K562 (cell line): Measurements from ENCODE around the gene HSD3B7. TPM values are rescaled to one million over a fixed set of nuclear protein-coding genes. Genes with fewer than 3 reads are reported as not detected.
A peak's percentile ranks its signal among the peaks of the same experiment; 100 is the strongest.

ENCODE experiments used
- BCOR ChIP-seq: fragments of 450-650 bp; IDR thresholded peaks from 2 replicates; pipeline ENCODE4 v1.6.1; 2016
- CREB3L1 ChIP-seq: fragments of 450-650 bp; IDR thresholded peaks from 2 replicates; pipeline ENCODE4 v1.6.1; 2014; ENCODE audit warnings: low read depth, mild to moderate bottlenecking, moderate library complexity, borderline replicate concordance
- HLTF ChIP-seq: fragments of 450-650 bp; IDR thresholded peaks from 2 replicates; pipeline ENCODE4 v1.6.1; 2016
- NFE2L1 ChIP-seq: fragments of 450-650 bp; IDR thresholded peaks from 2 replicates; pipeline ENCODE4 v1.6.1; 2016; ENCODE audit warnings: missing genetic modification characterization, low read depth, mild to moderate bottlenecking, missing compliant biosample characterization, moderate library complexity, borderline replicate concordance
- NR2C2 ChIP-seq, 2 experiments: fragments of 200-800 bp in 1 of 2; sonication (Bioruptor generic) in 1 of 2; sonication (generic) in 1 of 2; formaldehyde crosslinking in 1 of 2; IDR thresholded peaks; 2 replicates each; pipeline versions ENCODE4 v1.6.1 to v1.8.0; 2016 to 2022; ENCODE audit warnings: mild to moderate bottlenecking in 1 of 2, missing compliant biosample characterization in 1 of 2, missing genetic modification characterization in 1 of 2, missing genetic modification reagents in 1 of 2
- POLR2AphosphoS5 ChIP-seq: IDR thresholded peaks from 2 replicates; pipeline ENCODE4 v1.6.1; 2011; ENCODE audit warnings: mild to moderate bottlenecking, low read depth, low read length, moderate library complexity; ENCODE audit not compliant: control insufficient read depth, insufficient read depth
- RBM14 ChIP-seq: fragments of 200-400 bp; formaldehyde crosslinking; IDR thresholded peaks from 2 replicates; pipeline ENCODE4 v1.6.1; 2018; ENCODE audit warnings: low read depth, mild to moderate bottlenecking, low read length, moderate library complexity, borderline replicate concordance; ENCODE audit not compliant: insufficient read depth
- SIN3B ChIP-seq: fragments of 450-650 bp; IDR thresholded peaks from 2 replicates; pipeline ENCODE4 v1.6.1; 2017; ENCODE audit warnings: low read depth, mild to moderate bottlenecking, moderate library complexity
- TAF1 ChIP-seq: IDR thresholded peaks from 2 replicates; pipeline ENCODE4 v1.6.1; 2011; ENCODE audit warnings: mild to moderate bottlenecking, low read length, moderate library complexity; ENCODE audit not compliant: insufficient read depth, control insufficient read depth, severe bottlenecking; ENCODE audit errors: extremely low read depth
- ZNF165 ChIP-seq: fragments of 250-450 bp; sonication (Bioruptor Pico); IDR thresholded peaks from 2 replicates; pipeline ENCODE4 v1.4.0; 2020; ENCODE audit warnings: borderline replicate concordance
- ZNF354B ChIP-seq: fragments of 250-450 bp; sonication (Bioruptor Pico); IDR thresholded peaks from 2 replicates; pipeline ENCODE4 v1.4.0; 2020
- ZNF561 ChIP-seq: fragments of 450-650 bp; formaldehyde crosslinking; conservative IDR thresholded peaks from 2 replicates; pipeline ENCODE4 v1.4.0; 2020; ENCODE audit warnings: mild to moderate bottlenecking, moderate library complexity
- ZNF589 ChIP-seq: fragments of 200-800 bp; sonication (Bioruptor generic); IDR thresholded peaks from 2 replicates; pipeline ENCODE4 v1.6.1; 2016; ENCODE audit warnings: low read depth, missing genetic modification characterization, missing compliant biosample characterization
- polyA plus RNA-seq, 8 experiments: library from polyadenylated mRNA; depleted of rRNA in 4 of 8; stranded (reverse) in 5 of 8; unstranded in 3 of 8; fragments of >200 nt; fragmentation: Nextera tagmentation in 2 of 8; fragmentation: Illumina TruSeq in 1 of 8; extraction: Ambion mirVana in 2 of 8; extraction: Trizol in 1 of 8; gene quantifications; 2 replicates each; pipeline versions ENCODE4 v1.2.1 to v1.2.3, GENCODE V29; 2011 to 2014; ENCODE audit warnings: inconsistent platforms in 1 of 8, missing spikeins in 1 of 8
- total RNA-seq, 7 experiments: library from RNA; depleted of rRNA in 6 of 7; stranded (reverse); fragments of >200 nt in 6 of 7; fragmentation: Illumina TruSeq in 2 of 7; extraction: Trizol in 2 of 7; gene quantifications; 2 replicates each; pipeline versions ENCODE4 v1.2.1 to v1.2.3, GENCODE V29; 2011 to 2021; ENCODE audit warnings: low replicate concordance in 1 of 7
- TF ChIP-seq, protein P1 (sequence below): fragments of 450-650 bp; IDR thresholded peaks from 2 replicates; pipeline ENCODE4 v1.6.1; 2017; ENCODE audit warnings: antibody characterized with exemption, mild to moderate bottlenecking
- TF ChIP-seq, protein P2 (sequence below): sonication (generic); formaldehyde crosslinking; IDR thresholded peaks from 2 replicates; pipeline ENCODE4 v1.8.0; 2022; ENCODE audit warnings: mild to moderate bottlenecking, missing genetic modification reagents

HSD3B7 gene
- total and polyA plus RNA-seq, 9 of the 15 experiments (the other 6 are each of a cell fraction or from before 2014, with no cell fraction given), result 5.4 to 49.1 (median 23.0) TPM

- TF ChIP-seq, protein P1, sequence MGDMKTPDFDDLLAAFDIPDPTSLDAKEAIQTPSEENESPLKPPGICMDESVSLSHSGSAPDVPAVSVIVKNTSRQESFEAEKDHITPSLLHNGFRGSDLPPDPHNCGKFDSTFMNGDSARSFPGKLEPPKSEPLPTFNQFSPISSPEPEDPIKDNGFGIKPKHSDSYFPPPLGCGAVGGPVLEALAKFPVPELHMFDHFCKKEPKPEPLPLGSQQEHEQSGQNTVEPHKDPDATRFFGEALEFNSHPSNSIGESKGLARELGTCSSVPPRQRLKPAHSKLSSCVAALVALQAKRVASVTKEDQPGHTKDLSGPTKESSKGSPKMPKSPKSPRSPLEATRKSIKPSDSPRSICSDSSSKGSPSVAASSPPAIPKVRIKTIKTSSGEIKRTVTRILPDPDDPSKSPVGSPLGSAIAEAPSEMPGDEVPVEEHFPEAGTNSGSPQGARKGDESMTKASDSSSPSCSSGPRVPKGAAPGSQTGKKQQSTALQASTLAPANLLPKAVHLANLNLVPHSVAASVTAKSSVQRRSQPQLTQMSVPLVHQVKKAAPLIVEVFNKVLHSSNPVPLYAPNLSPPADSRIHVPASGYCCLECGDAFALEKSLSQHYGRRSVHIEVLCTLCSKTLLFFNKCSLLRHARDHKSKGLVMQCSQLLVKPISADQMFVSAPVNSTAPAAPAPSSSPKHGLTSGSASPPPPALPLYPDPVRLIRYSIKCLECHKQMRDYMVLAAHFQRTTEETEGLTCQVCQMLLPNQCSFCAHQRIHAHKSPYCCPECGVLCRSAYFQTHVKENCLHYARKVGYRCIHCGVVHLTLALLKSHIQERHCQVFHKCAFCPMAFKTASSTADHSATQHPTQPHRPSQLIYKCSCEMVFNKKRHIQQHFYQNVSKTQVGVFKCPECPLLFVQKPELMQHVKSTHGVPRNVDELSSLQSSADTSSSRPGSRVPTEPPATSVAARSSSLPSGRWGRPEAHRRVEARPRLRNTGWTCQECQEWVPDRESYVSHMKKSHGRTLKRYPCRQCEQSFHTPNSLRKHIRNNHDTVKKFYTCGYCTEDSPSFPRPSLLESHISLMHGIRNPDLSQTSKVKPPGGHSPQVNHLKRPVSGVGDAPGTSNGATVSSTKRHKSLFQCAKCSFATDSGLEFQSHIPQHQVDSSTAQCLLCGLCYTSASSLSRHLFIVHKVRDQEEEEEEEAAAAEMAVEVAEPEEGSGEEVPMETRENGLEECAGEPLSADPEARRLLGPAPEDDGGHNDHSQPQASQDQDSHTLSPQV, result peak; percentile 52; the same call in 1 of the 2 replicates
- TF ChIP-seq SIN3B (no peak), TAF1 (peak; percentile 72), ZNF589 (CRISPR knock-in tag) (no peak), RBM14 (no peak), HLTF (peak; percentile 66), ZNF165 (CRISPR knock-in tag) (no peak), NR2C2 (CRISPR knock-in tag; IDR thresholded peaks at IDR 0.05) (peak; percentile 8; the same call in 1 of the 2 replicates), NR2C2 (tag; IDR thresholded peaks at IDR 0.05) (peak; percentile 89), ZNF354B (CRISPR knock-in tag) (no peak), BCOR (peak; percentile 44), ZNF561 (CRISPR knock-in tag) (no peak), CREB3L1 (no peak), NFE2L1 (no peak), POLR2AphosphoS5 (peak; percentile 85)
- TF ChIP-seq, protein P2, sequence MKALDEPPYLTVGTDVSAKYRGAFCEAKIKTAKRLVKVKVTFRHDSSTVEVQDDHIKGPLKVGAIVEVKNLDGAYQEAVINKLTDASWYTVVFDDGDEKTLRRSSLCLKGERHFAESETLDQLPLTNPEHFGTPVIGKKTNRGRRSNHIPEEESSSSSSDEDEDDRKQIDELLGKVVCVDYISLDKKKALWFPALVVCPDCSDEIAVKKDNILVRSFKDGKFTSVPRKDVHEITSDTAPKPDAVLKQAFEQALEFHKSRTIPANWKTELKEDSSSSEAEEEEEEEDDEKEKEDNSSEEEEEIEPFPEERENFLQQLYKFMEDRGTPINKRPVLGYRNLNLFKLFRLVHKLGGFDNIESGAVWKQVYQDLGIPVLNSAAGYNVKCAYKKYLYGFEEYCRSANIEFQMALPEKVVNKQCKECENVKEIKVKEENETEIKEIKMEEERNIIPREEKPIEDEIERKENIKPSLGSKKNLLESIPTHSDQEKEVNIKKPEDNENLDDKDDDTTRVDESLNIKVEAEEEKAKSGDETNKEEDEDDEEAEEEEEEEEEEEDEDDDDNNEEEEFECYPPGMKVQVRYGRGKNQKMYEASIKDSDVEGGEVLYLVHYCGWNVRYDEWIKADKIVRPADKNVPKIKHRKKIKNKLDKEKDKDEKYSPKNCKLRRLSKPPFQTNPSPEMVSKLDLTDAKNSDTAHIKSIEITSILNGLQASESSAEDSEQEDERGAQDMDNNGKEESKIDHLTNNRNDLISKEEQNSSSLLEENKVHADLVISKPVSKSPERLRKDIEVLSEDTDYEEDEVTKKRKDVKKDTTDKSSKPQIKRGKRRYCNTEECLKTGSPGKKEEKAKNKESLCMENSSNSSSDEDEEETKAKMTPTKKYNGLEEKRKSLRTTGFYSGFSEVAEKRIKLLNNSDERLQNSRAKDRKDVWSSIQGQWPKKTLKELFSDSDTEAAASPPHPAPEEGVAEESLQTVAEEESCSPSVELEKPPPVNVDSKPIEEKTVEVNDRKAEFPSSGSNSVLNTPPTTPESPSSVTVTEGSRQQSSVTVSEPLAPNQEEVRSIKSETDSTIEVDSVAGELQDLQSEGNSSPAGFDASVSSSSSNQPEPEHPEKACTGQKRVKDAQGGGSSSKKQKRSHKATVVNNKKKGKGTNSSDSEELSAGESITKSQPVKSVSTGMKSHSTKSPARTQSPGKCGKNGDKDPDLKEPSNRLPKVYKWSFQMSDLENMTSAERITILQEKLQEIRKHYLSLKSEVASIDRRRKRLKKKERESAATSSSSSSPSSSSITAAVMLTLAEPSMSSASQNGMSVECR, result peak; percentile 45; the same call in 1 of the 2 replicates
Observed at GRCh38 chr16:30949650-30950515, 35.1 kb upstream of the HSD3B7 start (continued).
